IPS-18a (cell line): Measurements from ENCODE around the gene KLHL5.
"Not testable (repeated sequence)": the region's sequence is repeated elsewhere in the genome, so short reads cannot be mapped to it uniquely, and the experiment has no call there.

Experiments used
- H3K27ac ChIP-seq: one replicate; pipeline ENCODE4 v1.5.1; 2013; ENCODE audit warnings: low read length
- H3K27me3 ChIP-seq: one replicate; pipeline ENCODE4 v1.6.1; 2013; ENCODE audit warnings: mild to moderate bottlenecking, low read length; ENCODE audit not compliant: control insufficient read depth, insufficient read depth
- H3K36me3 ChIP-seq: one replicate; pipeline ENCODE4 v1.6.1; 2013; ENCODE audit warnings: low read depth, low read length; ENCODE audit not compliant: control insufficient read depth
- H3K4me1 ChIP-seq: one replicate; pipeline ENCODE4 v1.6.1; 2013; ENCODE audit warnings: low read depth, low read length; ENCODE audit not compliant: control insufficient read depth
- H3K4me3 ChIP-seq: one replicate; pipeline ENCODE4 v1.5.1; 2013; ENCODE audit warnings: low read length
- H3K9ac ChIP-seq: one replicate; pipeline ENCODE4 v1.6.1; 2013; ENCODE audit warnings: mild to moderate bottlenecking, low read length, moderate library complexity
- H3K9me3 ChIP-seq: one replicate; pipeline ENCODE4 v1.6.1; 2013; ENCODE audit warnings: low read depth, low read length; ENCODE audit not compliant: control insufficient read depth

KLHL5 gene

GRCh38 chr4:39106011-39106410 lies 44.0 kb downstream of the KLHL5 start:
- H3K36me3 ChIP-seq, result peaks cover 3% of the 10 kb centered on the region
- no peak overlapping the region for H3K9ac ChIP-seq
- no peak overlapping the region for H3K4me3 ChIP-seq
- no peaks in the 10 kb centered on the region for H3K4me1 ChIP-seq
- H3K9me3 ChIP-seq, result no peaks in the 10 kb centered on the region
- H3K27ac ChIP-seq, result no peak overlapping the region
- H3K27me3 ChIP-seq, result no peaks in the 10 kb centered on the region

GRCh38 chr4:39114436-39114835 lies 52.4 kb downstream of the KLHL5 start:
- H3K4me1 ChIP-seq, result no peaks in the 10 kb centered on the region
- H3K4me3 ChIP-seq, result no peak overlapping the region
- H3K9ac ChIP-seq, result no peak overlapping the region
- no peak overlapping the region for H3K27ac ChIP-seq
- no peaks in the 10 kb centered on the region for H3K9me3 ChIP-seq
- H3K27me3 ChIP-seq, result no peaks in the 10 kb centered on the region
- peaks cover 19% of the 10 kb centered on the region for H3K36me3 ChIP-seq

- Histone ChIP-seq H3K4me3 (no peak overlapping the region), H3K27ac (no peak overlapping the region), H3K36me3 (peaks cover 15% of the 10 kb centered on the region), H3K9ac (no peak overlapping the region), H3K27me3 (no peaks in the 10 kb centered on the region), H3K4me1 (no peaks in the 10 kb centered on the region), H3K9me3 (no peaks in the 10 kb centered on the region)
Observed at GRCh38 chr4:39118034-39118658, 56.1 kb downstream of the KLHL5 start.

- H3K4me1 ChIP-seq, result no peaks in the 10 kb centered on the region
- no peak overlapping the region for H3K9ac ChIP-seq
- no peaks in the 10 kb centered on the region for H3K27me3 ChIP-seq
- peaks cover 3% of the 10 kb centered on the region for H3K36me3 ChIP-seq
- no peaks in the 10 kb centered on the region for H3K9me3 ChIP-seq
- H3K27ac ChIP-seq, result no peak overlapping the region
- H3K4me3 ChIP-seq, result no peak overlapping the region
Observed at GRCh38 chr4:39120418-39120817, 58.4 kb downstream of the KLHL5 start.

GRCh38 chr4:39124885-39125599 lies 63.0 kb downstream of the KLHL5 start:
- H3K27ac ChIP-seq, result no peak overlapping the region
- no peak overlapping the region for H3K4me3 ChIP-seq
- no peaks in the 10 kb centered on the region for H3K36me3 ChIP-seq
- H3K9me3 ChIP-seq, result no peaks in the 10 kb centered on the region
- H3K27me3 ChIP-seq, result no peaks in the 10 kb centered on the region
- no peak overlapping the region for H3K9ac ChIP-seq
- H3K4me1 ChIP-seq, result no peaks in the 10 kb centered on the region

GRCh38 chr4:39125600-39125985 lies 63.6 kb downstream of the KLHL5 start:
- Histone ChIP-seq H3K9me3 (no peaks in the 10 kb centered on the region), H3K36me3 (no peaks in the 10 kb centered on the region), H3K4me1 (no peaks in the 10 kb centered on the region), H3K27me3 (no peaks in the 10 kb centered on the region), H3K4me3 (no peak overlapping the region), H3K9ac (no peak overlapping the region), H3K27ac (no peak overlapping the region)

- no peaks in the 10 kb centered on the region for H3K36me3 ChIP-seq
- no peaks in the 10 kb centered on the region for H3K4me1 ChIP-seq
- no peak overlapping the region for H3K9ac ChIP-seq
- no peak overlapping the region for H3K4me3 ChIP-seq
- H3K9me3 ChIP-seq, result no peaks in the 10 kb centered on the region
- H3K27ac ChIP-seq, result no peak overlapping the region
- no peaks in the 10 kb centered on the region for H3K27me3 ChIP-seq
Observed at GRCh38 chr4:39126256-39127095, 64.4 kb downstream of the KLHL5 start.

GRCh38 chr4:39133623-39134022 lies 71.6 kb downstream of the KLHL5 start:
- Histone ChIP-seq H3K4me3 (no peak overlapping the region), H3K36me3 (no peaks in the 10 kb centered on the region), H3K27me3 (no peaks in the 10 kb centered on the region), H3K4me1 (peaks cover 3% of the 10 kb centered on the region), H3K27ac (no peak overlapping the region), H3K9ac (no peak overlapping the region), H3K9me3 (no peaks in the 10 kb centered on the region)

- H3K9ac ChIP-seq, result no peak overlapping the region
Observed at GRCh38 chr4:39134683-39135306, 72.8 kb downstream of the KLHL5 start.

GRCh38 chr4:39138227-39138626 lies 76.2 kb downstream of the KLHL5 start:
- not testable (repeated sequence) for H3K4me1 ChIP-seq, H3K4me3 ChIP-seq, H3K36me3 ChIP-seq, H3K27me3 ChIP-seq, H3K27ac ChIP-seq, H3K9ac ChIP-seq, H3K9me3 ChIP-seq

More at GRCh38 chr4:39134683-39135306, 72.8 kb downstream of the KLHL5 start:
- H3K36me3 ChIP-seq, result no peaks in the 10 kb centered on the region
- peaks cover 3% of the 10 kb centered on the region for H3K4me1 ChIP-seq
- no peaks in the 10 kb centered on the region for H3K27me3 ChIP-seq
- H3K9me3 ChIP-seq, result no peaks in the 10 kb centered on the region
- no peak overlapping the region for H3K27ac ChIP-seq
- H3K4me3 ChIP-seq, result no peak overlapping the region

- Histone ChIP-seq H3K27ac (no peak overlapping the region), H3K4me3 (no peak overlapping the region), H3K36me3 (no peaks in the 10 kb centered on the region), H3K9me3 (no peaks in the 10 kb centered on the region), H3K4me1 (no peaks in the 10 kb centered on the region), H3K27me3 (no peaks in the 10 kb centered on the region), H3K9ac (no peak overlapping the region)
Observed at GRCh38 chr4:39146211-39146610, 84.2 kb downstream of the KLHL5 start.
